ENCODE data around the gene BMPR1A. TPM values are rescaled to one million over a fixed set of nuclear protein-coding genes. Genes with fewer than 3 reads are reported as not detected.
A peak's percentile ranks its signal among the peaks of the same experiment; 100 is the strongest.

BMPR1A gene
- total RNA-seq, 1 donor from 2014 or later: 11.8 TPM

DNA sequence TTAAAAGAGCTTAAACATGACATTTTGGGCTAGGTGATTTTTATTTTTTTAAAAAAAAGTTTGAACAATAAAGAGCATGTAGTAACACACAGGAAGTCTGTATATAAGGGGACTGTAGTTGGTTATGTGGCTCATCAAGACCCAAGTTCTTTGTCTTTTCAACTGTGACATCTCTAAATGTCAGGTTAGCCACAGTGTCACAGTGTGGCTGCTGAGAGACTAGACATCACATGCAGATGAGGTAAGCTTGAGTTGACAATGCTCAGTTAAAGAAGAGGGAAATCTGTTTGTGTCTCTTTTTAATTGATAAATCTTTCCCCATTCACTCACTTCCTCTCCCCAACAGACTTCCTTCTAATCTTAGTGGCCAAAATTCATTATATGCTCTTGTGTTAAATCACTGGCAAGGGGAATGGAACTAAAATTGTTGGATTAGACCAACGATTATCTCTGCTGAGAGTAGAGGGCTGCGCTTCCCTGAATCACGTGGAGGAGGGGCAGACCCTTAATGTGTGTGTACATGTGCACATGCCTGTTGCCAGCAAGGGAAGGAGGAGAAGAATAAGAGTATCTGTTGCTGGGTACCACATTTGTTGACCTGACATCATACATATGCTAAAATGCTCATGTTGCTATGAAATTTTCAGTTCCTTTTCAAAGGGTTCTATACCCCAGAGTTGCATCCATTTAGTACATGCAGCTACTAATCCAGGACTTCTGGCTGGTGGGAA lies 122.7 kb downstream of the BMPR1A start:
- DNase-seq (no peak), ATAC-seq (ENCODE audit: low read depth) (no peak)
- Mint-ChIP-seq H3K9me3 (no peaks in the 10 kb centered on the region), H3K4me3 (no peak overlapping the region), H3K4me1 (peaks cover 11% of the 10 kb centered on the region), H3K36me3 (ENCODE audit: low read depth) (peaks cover 4% of the 10 kb centered on the region), H3K27me3 (no peaks in the 10 kb centered on the region), H3K27ac (no peak overlapping the region)
- TF ChIP-seq, protein P1, sequence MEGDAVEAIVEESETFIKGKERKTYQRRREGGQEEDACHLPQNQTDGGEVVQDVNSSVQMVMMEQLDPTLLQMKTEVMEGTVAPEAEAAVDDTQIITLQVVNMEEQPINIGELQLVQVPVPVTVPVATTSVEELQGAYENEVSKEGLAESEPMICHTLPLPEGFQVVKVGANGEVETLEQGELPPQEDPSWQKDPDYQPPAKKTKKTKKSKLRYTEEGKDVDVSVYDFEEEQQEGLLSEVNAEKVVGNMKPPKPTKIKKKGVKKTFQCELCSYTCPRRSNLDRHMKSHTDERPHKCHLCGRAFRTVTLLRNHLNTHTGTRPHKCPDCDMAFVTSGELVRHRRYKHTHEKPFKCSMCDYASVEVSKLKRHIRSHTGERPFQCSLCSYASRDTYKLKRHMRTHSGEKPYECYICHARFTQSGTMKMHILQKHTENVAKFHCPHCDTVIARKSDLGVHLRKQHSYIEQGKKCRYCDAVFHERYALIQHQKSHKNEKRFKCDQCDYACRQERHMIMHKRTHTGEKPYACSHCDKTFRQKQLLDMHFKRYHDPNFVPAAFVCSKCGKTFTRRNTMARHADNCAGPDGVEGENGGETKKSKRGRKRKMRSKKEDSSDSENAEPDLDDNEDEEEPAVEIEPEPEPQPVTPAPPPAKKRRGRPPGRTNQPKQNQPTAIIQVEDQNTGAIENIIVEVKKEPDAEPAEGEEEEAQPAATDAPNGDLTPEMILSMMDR (IDR thresholded peaks at IDR 0.05): no peak
- CTCF ChIA-PET: interaction anchor here (0.9 kb wide), 1 partner anchor 8 kb away, joined by 3 read pairs; no protein-coding TSS in a partner anchor
- POLR2A ChIA-PET: interaction anchor here (1.4 kb wide), 1 partner anchor 10 kb away, joined by 3 read pairs; no protein-coding TSS in a partner anchor
- intact Hi-C loops (cut with micrococcal nuclease): no loop called here

DNA sequence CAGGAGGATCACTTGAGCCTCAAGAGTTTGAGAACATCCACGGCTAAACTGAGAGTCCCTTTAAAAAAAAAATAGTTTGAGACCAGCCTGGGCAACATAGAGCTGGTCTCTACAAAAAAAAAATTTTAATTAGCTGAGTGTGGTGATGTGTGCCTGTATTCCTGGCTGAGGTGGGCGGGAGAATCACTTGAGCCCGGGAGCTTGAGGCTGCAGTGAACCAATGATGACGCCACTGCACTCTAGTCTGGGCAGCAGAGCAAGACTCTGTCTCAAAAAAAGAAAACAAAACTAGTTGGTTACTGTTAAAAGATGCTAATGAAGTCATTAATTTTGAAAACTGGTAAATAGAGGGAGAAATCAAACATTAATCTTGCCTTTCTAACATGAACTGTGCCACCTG lies 124.6 kb downstream of the BMPR1A start:
- no peaks in the 10 kb centered on the region for H3K9me3 Mint-ChIP-seq
- no peak for ATAC-seq (ENCODE audit: low read depth)
- ChIA-PET CTCF (no interaction called here), POLR2A (no interaction called here)
- intact Hi-C loops (cut with micrococcal nuclease): no loop called here
- TF ChIP-seq, protein P1 (IDR thresholded peaks at IDR 0.05): no peak
- peaks cover 11% of the 10 kb centered on the region for H3K4me1 Mint-ChIP-seq
- no peaks in the 10 kb centered on the region for H3K27me3 Mint-ChIP-seq
- no peak overlapping the region for H3K4me3 Mint-ChIP-seq
- no peak overlapping the region for H3K27ac Mint-ChIP-seq
- peaks cover 3% of the 10 kb centered on the region for H3K36me3 Mint-ChIP-seq (ENCODE audit: low read depth)
- DNase-seq: no peak

DNA sequence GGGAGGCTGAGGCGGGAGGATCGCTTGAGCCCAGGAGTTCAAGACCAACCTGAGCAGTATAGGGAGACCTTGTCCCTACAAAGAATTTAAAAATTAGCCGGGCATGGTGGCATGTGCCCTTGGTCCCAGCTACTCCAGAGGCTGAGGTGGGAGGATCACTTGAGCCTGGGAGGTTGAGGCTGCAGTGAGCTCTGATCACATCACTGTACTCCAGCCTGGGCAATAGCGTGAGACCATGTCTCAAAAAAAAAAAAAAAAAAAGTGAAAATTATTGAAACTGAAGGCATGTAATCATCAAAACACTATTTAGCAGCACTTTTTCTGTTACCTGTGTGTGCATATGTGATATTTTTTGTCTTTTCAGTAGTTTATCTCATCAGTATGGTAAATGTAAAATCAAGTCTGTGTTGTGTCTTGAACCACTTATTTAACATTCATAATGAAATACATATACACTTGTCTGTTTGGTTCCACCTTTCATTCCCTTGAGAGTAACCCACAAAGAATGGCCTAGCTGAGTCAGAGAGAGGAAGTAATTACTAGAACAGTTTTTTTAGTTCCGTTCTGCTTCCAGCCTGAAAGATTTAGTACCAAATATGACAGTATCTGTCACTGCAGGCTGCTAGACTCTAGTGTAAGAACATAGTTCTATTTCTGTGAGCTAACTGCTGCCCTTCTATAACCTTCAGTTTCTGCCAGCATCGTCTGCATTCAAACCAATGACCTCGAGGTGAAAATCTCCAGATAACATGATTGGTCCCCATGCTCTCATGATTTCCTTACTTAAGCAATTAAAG lies 132.4 kb downstream of the BMPR1A start:
- CTCF ChIA-PET: interaction anchor here (0.5 to 3.5 kb wide), 4 partner anchors 11 to 197 kb away, joined by 3 to 15 read pairs (median 4); no protein-coding TSS in a partner anchor
- peak; percentile 97 for ATAC-seq (ENCODE audit: low read depth)
- H3K9me3 Mint-ChIP-seq: no peaks in the 10 kb centered on the region
- POLR2A ChIA-PET: interaction anchor here (0.6 to 1.3 kb wide), 4 partner anchors 9 to 316 kb away, joined by 3 to 7 read pairs (median 6); no protein-coding TSS in a partner anchor
- peaks cover 8% of the 10 kb centered on the region for H3K4me1 Mint-ChIP-seq
- intact Hi-C loops (cut with micrococcal nuclease): loop anchor here (1.0 to 2.0 kb wide), 2 partner anchors 132 to 178 kb away; partner anchors contain the start of gene BMPR1A
- H3K36me3 Mint-ChIP-seq (ENCODE audit: low read depth): peaks cover 5% of the 10 kb centered on the region
- H3K27ac Mint-ChIP-seq: peak overlapping the region; percentile 35
- no peak for DNase-seq
- no peaks in the 10 kb centered on the region for H3K27me3 Mint-ChIP-seq
- TF ChIP-seq, protein P1 (IDR thresholded peaks at IDR 0.05): no peak
- peak overlapping the region; percentile 5 for H3K4me3 Mint-ChIP-seq

DNA sequence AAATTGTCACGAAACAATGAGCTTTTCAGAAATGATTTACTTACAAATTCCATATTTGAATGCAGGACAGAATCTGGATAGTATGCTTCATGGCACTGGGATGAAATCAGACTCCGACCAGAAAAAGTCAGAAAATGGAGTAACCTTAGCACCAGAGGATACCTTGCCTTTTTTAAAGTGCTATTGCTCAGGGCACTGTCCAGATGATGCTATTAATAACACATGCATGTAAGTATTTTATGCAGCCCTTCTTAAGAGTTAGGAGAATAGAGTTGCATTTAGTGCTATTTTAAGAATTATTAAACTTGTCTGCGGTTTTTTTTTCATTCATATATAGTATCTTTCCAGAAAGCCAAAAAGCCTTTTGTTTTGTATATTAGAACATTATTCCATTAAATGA lies 133.6 kb downstream of the BMPR1A start:
- H3K4me3 Mint-ChIP-seq: no peak overlapping the region
- H3K27ac Mint-ChIP-seq: no peak overlapping the region
- no peak for ATAC-seq (ENCODE audit: low read depth)
- peaks cover 8% of the 10 kb centered on the region for H3K36me3 Mint-ChIP-seq (ENCODE audit: low read depth)
- ChIA-PET CTCF (interaction anchor here (1.6 to 3.5 kb wide), 2 partner anchors 10 to 197 kb away, joined by 5 to 15 read pairs; no protein-coding TSS in a partner anchor), POLR2A (no interaction called here)
- TF ChIP-seq, protein P1 (IDR thresholded peaks at IDR 0.05): no peak
- peaks cover 8% of the 10 kb centered on the region for H3K4me1 Mint-ChIP-seq
- no peaks in the 10 kb centered on the region for H3K27me3 Mint-ChIP-seq
- intact Hi-C loops (cut with micrococcal nuclease): loop anchor here (1.0 to 2.0 kb wide), 2 partner anchors 134 to 179 kb away; partner anchors contain the start of gene BMPR1A
- no peak for DNase-seq
- H3K9me3 Mint-ChIP-seq: no peaks in the 10 kb centered on the region

Measured in activated B cell treated with CpG ODN at 0.5 μM for 24 hours (primary cell).